Astrocyte (in vitro differentiated cells and primary cell): Measurements from ENCODE around the gene TSPYL1. TPM values are rescaled to one million over a fixed set of nuclear protein-coding genes. Genes with fewer than 3 reads are reported as not detected.

ENCODE experiments used
- DNase-seq: peaks from one replicate; pipeline ENCODE4 v3.0.0-alpha.2; 2010; ENCODE audit warnings: low read depth
- FAIRE-seq: peaks from 2 replicates; lab custom pipeline; 2011; peaks lifted over from hg19 to GRCh38; lab: Jason Lieb, UNC
- H2AFZ ChIP-seq: 2 replicates; pipeline ENCODE4 v1.6.0; 2012; ENCODE audit warnings: low read depth, low read length, inconsistent platforms
- H3K27ac ChIP-seq: 2 replicates; pipeline ENCODE4 v1.5.1; 2011; ENCODE audit warnings: low read depth, low read length, inconsistent platforms
- H3K27me3 ChIP-seq: 2 replicates; pipeline ENCODE4 v1.6.0; 2011; ENCODE audit warnings: low read length, inconsistent platforms; ENCODE audit not compliant: insufficient read depth
- H3K36me3 ChIP-seq: 2 replicates; pipeline ENCODE4 v1.5.1; 2011; ENCODE audit warnings: low read length, inconsistent platforms; ENCODE audit not compliant: insufficient read depth
- H3K4me1 ChIP-seq: 2 replicates; pipeline ENCODE4 v1.5.1; 2011; ENCODE audit warnings: low read length, inconsistent platforms; ENCODE audit not compliant: insufficient read depth
- H3K4me2 ChIP-seq: 2 replicates; pipeline ENCODE4 v1.6.0; 2012; ENCODE audit warnings: low read length, inconsistent platforms
- H3K4me3 ChIP-seq: 2 replicates; pipeline ENCODE4 v1.5.1; 2011; ENCODE audit warnings: low read depth, mild to moderate bottlenecking, low read length, inconsistent platforms; ENCODE audit not compliant: insufficient read depth
- H3K79me2 ChIP-seq: 2 replicates; pipeline ENCODE4 v1.6.0; 2012; ENCODE audit warnings: mild to moderate bottlenecking, low read length, inconsistent platforms; ENCODE audit not compliant: insufficient read depth
- H3K9ac ChIP-seq: 2 replicates; pipeline ENCODE4 v1.6.0; 2012; ENCODE audit warnings: mild to moderate bottlenecking, low read length, inconsistent platforms
- H3K9me3 ChIP-seq: 2 replicates; pipeline ENCODE4 v1.5.1; 2012; ENCODE audit warnings: low read depth, mild to moderate bottlenecking, low read length, inconsistent platforms; ENCODE audit not compliant: insufficient read depth
- H4K20me1 ChIP-seq: 2 replicates; pipeline ENCODE4 v1.6.0; 2012; ENCODE audit warnings: low read length, inconsistent platforms; ENCODE audit not compliant: insufficient read depth
- H3K27ac Mint-ChIP-seq: one replicate; pipeline ENCODE4 v1.8.0; 2021; ENCODE audit warnings: mild to moderate bottlenecking, mixed read lengths; ENCODE audit not compliant: unreplicated experiment
- H3K27me3 Mint-ChIP-seq: one replicate; pipeline ENCODE4 v1.8.0; 2021; ENCODE audit warnings: low read depth, mixed read lengths; ENCODE audit not compliant: unreplicated experiment
- H3K36me3 Mint-ChIP-seq: one replicate; pipeline ENCODE4 v1.8.0; 2021; ENCODE audit warnings: low read depth, mixed read lengths; ENCODE audit not compliant: unreplicated experiment
- H3K4me1 Mint-ChIP-seq: one replicate; pipeline ENCODE4 v1.8.0; 2021; ENCODE audit warnings: low read depth, mixed read lengths; ENCODE audit not compliant: unreplicated experiment
- H3K4me3 Mint-ChIP-seq: one replicate; pipeline ENCODE4 v1.8.0; 2021; ENCODE audit warnings: mild to moderate bottlenecking, moderate library complexity, mixed read lengths; ENCODE audit not compliant: unreplicated experiment
- H3K9me3 Mint-ChIP-seq: one replicate; pipeline ENCODE4 v1.8.0; 2021; ENCODE audit warnings: mild to moderate bottlenecking, mixed read lengths; ENCODE audit not compliant: unreplicated experiment
- CTCF ChIP-seq: IDR thresholded peaks from 2 replicates; pipeline ENCODE4 v1.5.1; 2011; ENCODE audit warnings: low read depth, mild to moderate bottlenecking, inconsistent platforms, low read length, moderate library complexity; ENCODE audit not compliant: insufficient read depth
- EZH2 ChIP-seq: IDR thresholded peaks from 2 replicates; pipeline ENCODE4 v1.6.1; 2012; ENCODE audit warnings: mild to moderate bottlenecking, low read length, inconsistent platforms; ENCODE audit not compliant: insufficient read depth
- total RNA-seq: library from RNA; stranded (reverse); gene quantifications from 2 replicates; pipeline ENCODE4 v1.2.1, GENCODE V29; 2021

Gene TSPYL1
- total RNA-seq, 1 donor from 2014 or later = 91.7 TPM

- no peaks in the 10 kb centered on the region for H3K27me3 ChIP-seq
- Mint-ChIP-seq H3K27ac (no peak overlapping the region), H3K9me3 (peaks cover 17% of the 10 kb centered on the region), H3K36me3 (peaks cover 21% of the 10 kb centered on the region), H3K27me3 (no peaks in the 10 kb centered on the region), H3K4me3 (no peak overlapping the region), H3K4me1 (no peaks in the 10 kb centered on the region)
- peaks cover 4% of the 10 kb centered on the region for H3K9me3 ChIP-seq
- no peaks in the 10 kb centered on the region for H3K79me2 ChIP-seq
- no peak overlapping the region for H3K27ac ChIP-seq
- H2AFZ ChIP-seq = no peak overlapping the region
- DNase-seq (no peak), FAIRE-seq (no peak)
- no peak overlapping the region for H3K4me3 ChIP-seq
- no peaks in the 10 kb centered on the region for H4K20me1 ChIP-seq
- no peak overlapping the region for H3K4me2 ChIP-seq
- H3K4me1 ChIP-seq = peaks cover 5% of the 10 kb centered on the region
- no peak for TF ChIP-seq CTCF
- no peak for TF ChIP-seq EZH2
- no peaks in the 10 kb centered on the region for H3K36me3 ChIP-seq
- H3K9ac ChIP-seq = no peak overlapping the region
Measured at GRCh38 chr6:116265041-116265829, 14.5 kb downstream of the TSPYL1 start.

GRCh38 chr6:116263353-116263752 is 16.4 kb downstream of the TSPYL1 start:
- Histone ChIP-seq H3K27me3 (no peaks in the 10 kb centered on the region), H4K20me1 (no peaks in the 10 kb centered on the region), H3K9me3 (peaks cover 4% of the 10 kb centered on the region), H3K79me2 (no peaks in the 10 kb centered on the region), H3K36me3 (no peaks in the 10 kb centered on the region), H3K27ac (no peak overlapping the region), H3K4me3 (no peak overlapping the region), H3K4me2 (no peak overlapping the region), H2AFZ (no peak overlapping the region), H3K9ac (no peak overlapping the region), H3K4me1 (peaks cover 5% of the 10 kb centered on the region)
- no peak for TF ChIP-seq CTCF
- no peak for TF ChIP-seq EZH2
- no peaks in the 10 kb centered on the region for H3K4me1 Mint-ChIP-seq
- peaks cover 17% of the 10 kb centered on the region for H3K9me3 Mint-ChIP-seq
- H3K27me3 Mint-ChIP-seq = no peaks in the 10 kb centered on the region
- no peak for FAIRE-seq
- H3K36me3 Mint-ChIP-seq = peaks cover 24% of the 10 kb centered on the region
- H3K4me3 Mint-ChIP-seq = no peak overlapping the region
- no peak overlapping the region for H3K27ac Mint-ChIP-seq
- no peak for DNase-seq

- no peak overlapping the region for H3K4me2 ChIP-seq
- H3K79me2 ChIP-seq = peaks cover 18% of the 10 kb centered on the region
- H3K27me3 ChIP-seq = no peaks in the 10 kb centered on the region
- no peak overlapping the region for H3K9ac ChIP-seq
- DNase-seq (no peak), FAIRE-seq (no peak)
- H3K4me1 Mint-ChIP-seq = no peaks in the 10 kb centered on the region
- H2AFZ ChIP-seq = no peak overlapping the region
- no peak overlapping the region for H3K4me3 Mint-ChIP-seq
- peaks cover 2% of the 10 kb centered on the region for H3K9me3 ChIP-seq
- H4K20me1 ChIP-seq = no peaks in the 10 kb centered on the region
- peaks cover 11% of the 10 kb centered on the region for H3K4me1 ChIP-seq
- H3K4me3 ChIP-seq = no peak overlapping the region
- no peak overlapping the region for H3K27ac Mint-ChIP-seq
- H3K36me3 Mint-ChIP-seq = peaks cover 10% of the 10 kb centered on the region
- H3K9me3 Mint-ChIP-seq = peaks cover 15% of the 10 kb centered on the region
- TF ChIP-seq CTCF (no peak), EZH2 (no peak)
- H3K27me3 Mint-ChIP-seq = no peaks in the 10 kb centered on the region
- H3K27ac ChIP-seq = no peak overlapping the region
- no peaks in the 10 kb centered on the region for H3K36me3 ChIP-seq
Measured at GRCh38 chr6:116258520-116258919, 21.2 kb downstream of the TSPYL1 start.
